NCI-H82 (cell line): ENCODE measurements around the gene HERC3.

Experiments used
- DNase-seq: peaks from one replicate; lab custom pipeline; 2025; lab: John Stamatoyannopoulos, UW

Gene HERC3

GRCh38 chr4:88720451-88721428 is 128.5 kb downstream of the HERC3 start:
- peak; percentile 86 for DNase-seq

- DNase-seq = no peak
Observed at GRCh38 chr4:88722276-88722780, 130.0 kb downstream of the HERC3 start.

- DNase-seq = no peak
Observed at GRCh38 chr4:88722828-88723227, 130.5 kb downstream of the HERC3 start.

- DNase-seq = no peak
Observed at GRCh38 chr4:88724406-88724805, 132.1 kb downstream of the HERC3 start.

- DNase-seq = no peak
Observed at GRCh38 chr4:88725143-88725542, 132.9 kb downstream of the HERC3 start.

GRCh38 chr4:88725986-88726385 is 133.7 kb downstream of the HERC3 start:
- DNase-seq = no peak

GRCh38 chr4:88728146-88728545 is 135.9 kb downstream of the HERC3 start:
- no peak for DNase-seq

- peak; percentile 15 for DNase-seq
Observed at GRCh38 chr4:88729146-88729760, 137.0 kb downstream of the HERC3 start.

- DNase-seq = no peak
Observed at GRCh38 chr4:88730811-88731210, 138.5 kb downstream of the HERC3 start.

GRCh38 chr4:88731381-88731780 is 139.1 kb downstream of the HERC3 start:
- DNase-seq = no peak

GRCh38 chr4:88732714-88733368 is 140.6 kb downstream of the HERC3 start:
- DNase-seq = no peak

GRCh38 chr4:88734403-88734949 is 142.2 kb downstream of the HERC3 start:
- DNase-seq = no peak

GRCh38 chr4:88735564-88735963 is 143.3 kb downstream of the HERC3 start:
- no peak for DNase-seq

- no peak for DNase-seq
Observed at GRCh38 chr4:88736264-88736663, 144.0 kb downstream of the HERC3 start.

GRCh38 chr4:88737307-88737941 is 145.1 kb downstream of the HERC3 start:
- DNase-seq = no peak

- peak; percentile 16 for DNase-seq
Observed at GRCh38 chr4:88738180-88738579, 145.9 kb downstream of the HERC3 start.

- no peak for DNase-seq
Observed at GRCh38 chr4:88742561-88742960, 150.3 kb downstream of the HERC3 start.

GRCh38 chr4:88743696-88744095 is 151.4 kb downstream of the HERC3 start:
- DNase-seq = no peak

- DNase-seq = no peak
Observed at GRCh38 chr4:88744609-88745008, 152.3 kb downstream of the HERC3 start.

- DNase-seq = no peak
Observed at GRCh38 chr4:88745175-88745574, 152.9 kb downstream of the HERC3 start.

- DNase-seq = no peak
Observed at GRCh38 chr4:88745581-88746163, 153.4 kb downstream of the HERC3 start.
